Measurements from ENCODE around the gene PTPRG.

PTPRG gene

GRCh38 chr3:62220616-62221015 lies 659.2 kb downstream of the PTPRG start:
- no peaks in the 10 kb centered on the region for H3K27me3 ChIP-seq (ENCODE audit: insufficient read depth, low read length)
- H2AK5ac ChIP-seq (ENCODE audit: low read length), result no peak overlapping the region
- H2BK12ac ChIP-seq (ENCODE audit: low read length), result no peak overlapping the region
- no peak overlapping the region for H4K12ac ChIP-seq (ENCODE audit: low read depth, low read length)
- H4K8ac ChIP-seq (ENCODE audit: low read depth, low read length), result no peak overlapping the region
- no peak overlapping the region for H3K27ac ChIP-seq (ENCODE audit: low read depth, low read length)
- no peak overlapping the region for H3K23ac ChIP-seq (ENCODE audit: low read length)
- no peak overlapping the region for H4K91ac ChIP-seq (ENCODE audit: low read depth, low read length)
- peaks cover 0 to 2% of the 10 kb centered on the region in 2 experiments for H3K4me1 ChIP-seq (ENCODE audit: control insufficient read depth in 1 of 2, insufficient read depth in 2 of 2, low read length in 2 of 2)
- no peaks in the 10 kb centered on the region for H3K79me2 ChIP-seq (ENCODE audit: control insufficient read depth, insufficient read depth, low read length, poor library complexity)
- no peaks in the 10 kb centered on the region for H3K36me3 ChIP-seq (ENCODE audit: control insufficient read depth in 1 of 2, insufficient read depth in 2 of 2, low read length in 2 of 2)
- DNase-seq, result no peak
- no peak overlapping the region for H2BK120ac ChIP-seq (ENCODE audit: insufficient read depth, low read length, poor library complexity)
- no peak overlapping the region for H2BK5ac ChIP-seq (ENCODE audit: low read depth, low read length, poor library complexity)
- H3K18ac ChIP-seq (ENCODE audit: low read length), result no peak overlapping the region
- H2AFZ ChIP-seq (ENCODE audit: insufficient read depth, low read length, poor library complexity), result no peak overlapping the region
- no peak overlapping the region for H3K9ac ChIP-seq (ENCODE audit: low read length)
- no peak overlapping the region for H3K4me3 ChIP-seq (ENCODE audit: low read depth, low read length)
- H3K4me2 ChIP-seq (ENCODE audit: low read length), result no peak overlapping the region
- H3K9me3 ChIP-seq (ENCODE audit: insufficient read depth, low read depth, low read length), result no peaks in the 10 kb centered on the region
- no peaks in the 10 kb centered on the region for H3K79me1 ChIP-seq (ENCODE audit: low read length)
- no peak overlapping the region for H3K14ac ChIP-seq (ENCODE audit: low read length)
- H3K4ac ChIP-seq (ENCODE audit: low read depth, low read length), result no peak overlapping the region

GRCh38 chr3:62225051-62225450 lies 663.7 kb downstream of the PTPRG start:
- H2BK12ac ChIP-seq (ENCODE audit: low read length), result no peak overlapping the region
- peak in 1 of 2 donors; percentile 36 for DNase-seq
- no peak overlapping the region for H3K27ac ChIP-seq (ENCODE audit: low read depth, low read length)
- no peaks in the 10 kb centered on the region for H3K4me1 ChIP-seq (ENCODE audit: control insufficient read depth in 1 of 2, insufficient read depth in 2 of 2, low read length in 2 of 2)
- H4K12ac ChIP-seq (ENCODE audit: low read depth, low read length), result no peak overlapping the region
- H3K4me3 ChIP-seq (ENCODE audit: low read depth, low read length), result no peak overlapping the region
- H2AK5ac ChIP-seq (ENCODE audit: low read length), result no peak overlapping the region
- no peaks in the 10 kb centered on the region for H3K9me3 ChIP-seq (ENCODE audit: insufficient read depth, low read depth, low read length)
- H3K4ac ChIP-seq (ENCODE audit: low read depth, low read length), result no peak overlapping the region
- no peak overlapping the region for H2BK120ac ChIP-seq (ENCODE audit: insufficient read depth, low read length, poor library complexity)
- no peak overlapping the region for H2AFZ ChIP-seq (ENCODE audit: insufficient read depth, low read length, poor library complexity)
- H3K27me3 ChIP-seq (ENCODE audit: insufficient read depth, low read length), result no peaks in the 10 kb centered on the region
- no peak overlapping the region for H3K4me2 ChIP-seq (ENCODE audit: low read length)
- H3K18ac ChIP-seq (ENCODE audit: low read length), result no peak overlapping the region
- no peaks in the 10 kb centered on the region for H3K79me2 ChIP-seq (ENCODE audit: control insufficient read depth, insufficient read depth, low read length, poor library complexity)
- no peaks in the 10 kb centered on the region for H3K79me1 ChIP-seq (ENCODE audit: low read length)
- H3K23ac ChIP-seq (ENCODE audit: low read length), result no peak overlapping the region
- H3K36me3 ChIP-seq (ENCODE audit: control insufficient read depth in 1 of 2, insufficient read depth in 2 of 2, low read length in 2 of 2), result no peaks in the 10 kb centered on the region
- no peak overlapping the region for H3K9ac ChIP-seq (ENCODE audit: low read length)
- H4K8ac ChIP-seq (ENCODE audit: low read depth, low read length), result no peak overlapping the region
- H4K91ac ChIP-seq (ENCODE audit: low read depth, low read length), result no peak overlapping the region
- H2BK5ac ChIP-seq (ENCODE audit: low read depth, low read length, poor library complexity), result no peak overlapping the region
- WGBS (ENCODE audit: extremely low coverage, insufficient coverage, insufficient read length), result no CpG with 5 or more reads among the region's 2 CpGs
- no peak overlapping the region for H3K14ac ChIP-seq (ENCODE audit: low read length)

GRCh38 chr3:62226601-62227339 lies 665.4 kb downstream of the PTPRG start:
- no peak for DNase-seq
- no peak overlapping the region for H4K8ac ChIP-seq (ENCODE audit: low read depth, low read length)
- H4K12ac ChIP-seq (ENCODE audit: low read depth, low read length), result no peak overlapping the region
- H2AFZ ChIP-seq (ENCODE audit: insufficient read depth, low read length, poor library complexity), result no peak overlapping the region
- no peak overlapping the region for H3K23ac ChIP-seq (ENCODE audit: low read length)
- no peak overlapping the region for H2AK5ac ChIP-seq (ENCODE audit: low read length)
- no peak overlapping the region for H2BK12ac ChIP-seq (ENCODE audit: low read length)
- no peaks in the 10 kb centered on the region for H3K9me3 ChIP-seq (ENCODE audit: insufficient read depth, low read depth, low read length)
- H3K27me3 ChIP-seq (ENCODE audit: insufficient read depth, low read length), result no peaks in the 10 kb centered on the region
- no CpG with 5 or more reads among the region's 6 CpGs for WGBS (ENCODE audit: extremely low coverage, insufficient coverage, insufficient read length)
- H3K4ac ChIP-seq (ENCODE audit: low read depth, low read length), result no peak overlapping the region
- H3K9ac ChIP-seq (ENCODE audit: low read length), result no peak overlapping the region
- no peak overlapping the region for H2BK120ac ChIP-seq (ENCODE audit: insufficient read depth, low read length, poor library complexity)
- no peak overlapping the region for H3K14ac ChIP-seq (ENCODE audit: low read length)
- no peaks in the 10 kb centered on the region for H3K36me3 ChIP-seq (ENCODE audit: control insufficient read depth in 1 of 2, insufficient read depth in 2 of 2, low read length in 2 of 2)
- H3K4me1 ChIP-seq (ENCODE audit: control insufficient read depth in 1 of 2, insufficient read depth in 2 of 2, low read length in 2 of 2), result no peaks in the 10 kb centered on the region
- H3K4me2 ChIP-seq (ENCODE audit: low read length), result no peak overlapping the region
- no peaks in the 10 kb centered on the region for H3K79me1 ChIP-seq (ENCODE audit: low read length)
- H3K27ac ChIP-seq (ENCODE audit: low read depth, low read length), result no peak overlapping the region
- no peak overlapping the region for H3K18ac ChIP-seq (ENCODE audit: low read length)
- no peak overlapping the region for H3K4me3 ChIP-seq (ENCODE audit: low read depth, low read length)
- no peak overlapping the region for H4K91ac ChIP-seq (ENCODE audit: low read depth, low read length)
- no peak overlapping the region for H2BK5ac ChIP-seq (ENCODE audit: low read depth, low read length, poor library complexity)
- H3K79me2 ChIP-seq (ENCODE audit: control insufficient read depth, insufficient read depth, low read length, poor library complexity), result no peaks in the 10 kb centered on the region

- Histone ChIP-seq H2BK5ac (ENCODE audit: low read depth, low read length, poor library complexity) (no peak overlapping the region), H4K8ac (ENCODE audit: low read depth, low read length) (no peak overlapping the region), H3K4me3 (ENCODE audit: low read depth, low read length) (no peak overlapping the region), H3K36me3 (ENCODE audit: control insufficient read depth in 1 of 2, insufficient read depth in 2 of 2, low read length in 2 of 2) (no peaks in the 10 kb centered on the region), H3K9ac (ENCODE audit: low read length) (no peak overlapping the region), H2AFZ (ENCODE audit: insufficient read depth, low read length, poor library complexity) (no peak overlapping the region), H3K27me3 (ENCODE audit: insufficient read depth, low read length) (no peaks in the 10 kb centered on the region), H3K79me2 (ENCODE audit: control insufficient read depth, insufficient read depth, low read length, poor library complexity) (no peaks in the 10 kb centered on the region), H3K4me1 (ENCODE audit: control insufficient read depth in 1 of 2, insufficient read depth in 2 of 2, low read length in 2 of 2) (no peaks in the 10 kb centered on the region), H2AK5ac (ENCODE audit: low read length) (no peak overlapping the region), H4K91ac (ENCODE audit: low read depth, low read length) (no peak overlapping the region), H4K12ac (ENCODE audit: low read depth, low read length) (no peak overlapping the region), H2BK120ac (ENCODE audit: insufficient read depth, low read length, poor library complexity) (no peak overlapping the region), H3K4ac (ENCODE audit: low read depth, low read length) (no peak overlapping the region), H3K23ac (ENCODE audit: low read length) (no peak overlapping the region), H3K14ac (ENCODE audit: low read length) (no peak overlapping the region), H3K27ac (ENCODE audit: low read depth, low read length) (no peak overlapping the region), H3K4me2 (ENCODE audit: low read length) (no peak overlapping the region), H3K9me3 (ENCODE audit: insufficient read depth, low read depth, low read length) (no peaks in the 10 kb centered on the region), H3K79me1 (ENCODE audit: low read length) (no peaks in the 10 kb centered on the region), H3K18ac (ENCODE audit: low read length) (no peak overlapping the region), H2BK12ac (ENCODE audit: low read length) (no peak overlapping the region)
- no peak for DNase-seq
- WGBS (ENCODE audit: extremely low coverage, insufficient coverage, insufficient read length), result no CpG with 5 or more reads among the region's 3 CpGs
Measured at GRCh38 chr3:62228467-62228866, 667.1 kb downstream of the PTPRG start.
